NCI-H1436 (cell line): Measurements from ENCODE around the gene PPP2R1A.
A peak's percentile ranks its signal among the peaks of the same experiment; 100 is the strongest.
"Not testable (repeated sequence)": the region's sequence is repeated elsewhere in the genome, so short reads cannot be mapped to it uniquely, and the experiment has no call there.

Experiments
- DNase-seq: peaks from one replicate; lab custom pipeline; 2025; lab: John Stamatoyannopoulos, UW

The PPP2R1A gene

DNA sequence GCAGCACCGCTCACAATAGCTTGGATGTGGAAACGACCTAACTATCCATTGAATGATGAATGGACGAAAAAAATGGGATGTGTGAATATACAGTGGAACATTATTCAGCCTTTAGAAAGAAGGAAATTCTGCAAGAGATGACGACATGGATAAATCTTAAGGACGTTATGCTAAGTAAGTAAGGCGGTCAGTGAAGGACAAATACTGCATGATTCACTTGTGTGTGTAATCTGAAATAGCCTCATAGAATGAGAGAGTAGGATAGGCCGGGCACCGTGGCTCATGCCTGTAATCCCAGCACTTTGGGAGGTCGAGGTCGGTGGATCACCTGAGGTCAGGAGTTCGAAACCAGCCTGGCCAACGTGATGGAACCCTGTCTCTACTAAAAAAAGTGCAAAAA, 54.2 kb downstream of the PPP2R1A start:
- DNase-seq = no peak

DNA sequence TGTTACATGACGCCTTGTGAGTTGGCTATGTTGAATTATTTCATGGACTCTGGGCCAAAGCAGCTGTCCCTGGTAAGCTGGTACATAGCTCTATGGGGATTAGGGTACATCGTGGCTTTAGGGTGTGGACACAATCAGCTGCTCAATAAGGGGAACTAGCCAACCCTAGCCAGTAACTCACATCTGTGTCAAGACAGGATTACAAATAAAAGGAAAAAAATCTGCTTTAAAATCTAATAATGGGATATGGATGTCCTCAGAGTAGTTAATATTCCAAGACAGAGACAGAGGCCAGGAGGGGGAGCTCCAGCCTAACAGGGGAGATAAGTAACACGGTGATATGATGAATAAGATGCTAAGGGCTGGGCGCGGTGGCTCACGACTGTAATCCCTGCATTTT, 58.4 kb downstream of the PPP2R1A start:
- peak; percentile 59 for DNase-seq

DNA sequence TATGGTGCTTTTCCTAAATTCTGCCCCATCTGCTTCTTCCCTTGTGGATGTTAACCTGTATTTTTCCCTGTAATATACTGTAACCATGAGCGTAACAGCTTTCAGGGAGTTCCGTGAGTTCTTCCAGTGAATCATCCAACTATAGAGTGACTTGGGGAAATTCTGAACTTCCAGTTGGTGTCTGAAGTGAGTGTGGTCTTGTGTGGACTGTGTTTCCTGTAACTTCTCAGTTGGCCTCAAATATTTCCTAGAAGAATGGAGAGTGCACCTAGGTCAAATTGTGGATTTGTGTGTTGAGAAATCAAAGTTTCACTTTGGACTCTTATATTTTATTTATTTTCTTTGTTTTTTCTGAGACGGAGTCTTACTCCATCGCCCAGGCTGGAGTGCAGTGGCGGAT, 68.6 kb downstream of the PPP2R1A start:
- DNase-seq = no peak

DNA sequence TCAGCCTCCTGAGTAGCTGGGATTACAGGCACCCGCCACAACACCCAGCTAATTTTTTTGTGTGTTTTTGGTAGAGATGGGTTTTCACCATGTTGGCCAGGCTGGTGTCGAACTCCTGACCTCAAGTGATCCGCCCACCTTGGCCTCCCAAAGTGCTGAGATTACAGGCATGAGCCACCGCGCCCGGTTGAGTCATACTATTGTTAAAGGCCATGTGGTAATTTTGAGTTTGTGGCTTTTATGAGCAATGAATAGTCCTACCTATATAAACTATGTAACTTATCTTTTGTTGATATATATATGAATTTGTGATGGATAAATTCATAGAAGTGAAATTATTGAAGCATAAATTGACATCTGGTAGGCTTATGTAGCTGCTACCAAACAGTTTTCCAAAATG, 75.7 kb downstream of the PPP2R1A start:
- not testable (repeated sequence) for DNase-seq

GRCh38 chr19:52269338-52270261, 79.7 kb downstream of the PPP2R1A start, which contains the start of gene ZNF766:
ZNF766 (plus strand) TSS chr19:52269587; CDS start chr19:52269614, 27 bp downstream.
- peak; percentile 97 for DNase-seq

DNA sequence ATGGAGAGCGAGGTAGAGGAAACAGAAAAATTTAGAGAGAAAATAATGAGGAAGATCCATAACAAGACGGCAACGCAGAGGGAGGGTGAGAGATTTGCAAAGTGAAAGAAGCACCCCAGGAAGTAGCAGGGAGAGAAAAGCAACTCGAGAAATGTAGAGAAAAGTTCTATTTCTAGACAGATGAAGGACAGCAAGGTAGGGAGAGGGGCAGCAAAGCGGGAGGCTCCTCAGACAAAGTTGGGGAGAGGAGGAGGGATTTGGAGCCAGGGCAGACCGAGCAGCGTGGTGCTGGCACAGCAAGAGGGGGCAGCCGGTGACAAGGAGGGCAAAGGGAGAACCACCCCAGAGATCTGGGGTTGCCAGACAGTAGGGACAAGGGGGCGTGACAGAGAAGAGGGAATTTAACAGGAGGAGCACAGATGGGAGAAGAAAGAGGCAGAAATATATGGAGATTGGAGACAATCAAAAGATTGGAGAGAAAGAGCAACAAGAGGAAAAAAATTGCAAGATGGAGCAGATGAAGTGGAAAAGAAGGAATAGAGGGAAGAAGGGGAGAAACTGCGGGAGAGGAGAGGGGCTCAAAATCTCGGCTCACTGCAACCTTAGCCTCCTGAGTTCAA, 80.5 kb downstream of the PPP2R1A start:
- DNase-seq = peak; percentile 12

DNA sequence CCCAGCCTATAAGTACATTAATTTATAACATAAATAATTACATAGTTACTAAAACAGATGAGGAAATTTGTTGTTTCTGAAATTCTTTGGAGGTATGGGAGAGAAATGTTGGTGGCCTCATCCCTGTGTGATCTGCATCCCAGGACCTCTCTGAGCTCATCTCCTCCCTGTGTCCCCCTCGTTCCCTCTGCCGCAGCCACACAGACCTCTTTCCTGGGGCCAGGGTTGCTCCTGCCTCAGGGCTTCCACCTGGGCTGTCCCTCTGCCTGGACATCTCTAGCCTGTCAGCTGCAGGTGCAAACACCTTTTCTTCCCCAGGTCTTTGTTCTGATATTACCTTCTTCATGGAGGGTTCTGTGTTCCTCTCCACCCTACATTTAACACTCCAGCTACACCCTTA, 83.4 kb downstream of the PPP2R1A start:
- DNase-seq = no peak

- no peak for DNase-seq
These were observed 84.3 kb downstream of the PPP2R1A start for GRCh38 chr19:52274191-52274590.

GRCh38 chr19:52275988-52276387, 86.1 kb downstream of the PPP2R1A start:
- DNase-seq = no peak

DNA sequence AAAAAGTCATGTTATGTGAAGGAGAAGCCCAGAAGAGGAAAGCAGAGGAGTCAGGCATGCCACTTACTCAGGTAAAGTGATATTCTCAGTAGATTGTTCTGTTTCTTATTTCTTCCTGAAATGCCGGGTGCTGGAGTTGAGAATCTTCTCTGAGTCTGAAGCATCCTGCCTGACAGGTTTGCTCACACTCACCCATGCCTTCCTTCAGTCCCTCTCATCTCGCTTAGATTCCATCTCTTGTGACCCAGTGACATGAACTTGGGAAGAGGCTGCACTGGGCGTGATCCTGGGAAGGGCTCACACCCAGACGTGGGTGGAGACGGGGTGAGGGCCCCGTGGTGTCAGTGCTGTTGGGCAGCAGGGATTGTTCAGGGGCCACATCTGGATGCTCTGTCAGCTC, 87.6 kb downstream of the PPP2R1A start:
- DNase-seq = no peak
